ENCODE measurements around the gene FADS3. TPM values are rescaled to one million over a fixed set of nuclear protein-coding genes. Genes with fewer than 3 reads are reported as not detected.

Gene FADS3
- total and polyA plus RNA-seq, 12 donors = 54.9 to 217 (median 75.2) TPM

DNA sequence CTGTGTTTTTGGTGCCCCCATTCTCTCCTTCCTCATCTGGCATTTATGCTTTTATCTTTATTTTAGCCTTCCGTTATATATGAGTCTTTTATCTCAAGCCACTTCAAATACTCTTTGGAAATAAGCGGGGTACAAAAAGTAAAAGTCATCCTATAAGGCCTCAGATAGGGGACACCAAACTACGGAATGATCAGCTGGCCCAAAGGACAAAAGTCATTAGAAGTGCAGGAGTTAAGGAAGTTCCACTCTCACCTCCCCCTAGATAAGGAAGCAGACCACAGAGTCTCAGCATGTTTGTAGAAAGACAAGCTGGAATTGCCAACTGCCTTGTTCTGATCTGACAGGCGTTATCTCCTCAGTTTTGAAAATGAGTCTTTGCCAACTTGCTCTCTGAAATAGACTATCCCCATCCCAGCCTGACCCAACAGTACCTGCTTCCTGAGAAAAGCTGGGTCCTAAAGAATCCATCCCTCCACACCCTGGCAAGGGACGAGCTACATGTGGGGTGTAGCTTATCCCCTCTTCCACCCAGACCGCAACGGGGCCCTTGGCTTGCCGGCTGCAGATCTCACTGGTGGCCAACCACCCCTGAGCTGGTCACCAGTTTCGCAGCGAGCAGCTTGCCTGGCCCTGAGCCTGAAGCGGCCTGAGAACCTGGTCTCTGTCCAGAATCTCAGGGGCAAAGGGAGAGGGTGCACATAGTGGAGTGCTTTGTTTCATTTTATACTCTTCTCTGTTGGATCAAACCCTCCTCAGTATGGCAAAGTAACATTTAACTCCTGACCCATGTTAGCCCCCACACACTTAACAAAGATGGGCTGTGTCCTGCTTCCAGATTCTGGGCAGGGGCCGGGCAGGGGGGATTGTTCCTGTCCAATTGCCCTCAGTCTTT, 49.5 kb downstream of the FADS3 start:
- Histone ChIP-seq H3K9me3 (no peaks in the 10 kb centered on the region), H3K27ac (peak overlapping the region in 8 of 10 donors; percentile 13 to 73 (median 59)), H3K36me3 (peaks cover 0 to 81% (median 17%) of the 10 kb centered on the region in 9 donors), H3K4me1 (peaks cover 0 to 16% (median 5%) of the 10 kb centered on the region in 9 donors), H3K4me3 (no peak overlapping the region), H3K27me3 (no peaks in the 10 kb centered on the region)
- DNase-seq (peak; percentile 41 to 47), ATAC-seq (peak; percentile 31 to 82 (median 62))
- intact Hi-C loops (cut with DNase I) = loop anchor here in 1 of 10 donors (1.0 kb wide), 1 partner anchor 18 kb away; no protein-coding TSS in a partner anchor
- 45 to 62% methylated on average over 12 of the region's 12 CpGs for WGBS, 2 donors
- TF ChIP-seq, protein P1, sequence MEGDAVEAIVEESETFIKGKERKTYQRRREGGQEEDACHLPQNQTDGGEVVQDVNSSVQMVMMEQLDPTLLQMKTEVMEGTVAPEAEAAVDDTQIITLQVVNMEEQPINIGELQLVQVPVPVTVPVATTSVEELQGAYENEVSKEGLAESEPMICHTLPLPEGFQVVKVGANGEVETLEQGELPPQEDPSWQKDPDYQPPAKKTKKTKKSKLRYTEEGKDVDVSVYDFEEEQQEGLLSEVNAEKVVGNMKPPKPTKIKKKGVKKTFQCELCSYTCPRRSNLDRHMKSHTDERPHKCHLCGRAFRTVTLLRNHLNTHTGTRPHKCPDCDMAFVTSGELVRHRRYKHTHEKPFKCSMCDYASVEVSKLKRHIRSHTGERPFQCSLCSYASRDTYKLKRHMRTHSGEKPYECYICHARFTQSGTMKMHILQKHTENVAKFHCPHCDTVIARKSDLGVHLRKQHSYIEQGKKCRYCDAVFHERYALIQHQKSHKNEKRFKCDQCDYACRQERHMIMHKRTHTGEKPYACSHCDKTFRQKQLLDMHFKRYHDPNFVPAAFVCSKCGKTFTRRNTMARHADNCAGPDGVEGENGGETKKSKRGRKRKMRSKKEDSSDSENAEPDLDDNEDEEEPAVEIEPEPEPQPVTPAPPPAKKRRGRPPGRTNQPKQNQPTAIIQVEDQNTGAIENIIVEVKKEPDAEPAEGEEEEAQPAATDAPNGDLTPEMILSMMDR (IDR thresholded peaks at IDR 0.05) = no peak

DNA sequence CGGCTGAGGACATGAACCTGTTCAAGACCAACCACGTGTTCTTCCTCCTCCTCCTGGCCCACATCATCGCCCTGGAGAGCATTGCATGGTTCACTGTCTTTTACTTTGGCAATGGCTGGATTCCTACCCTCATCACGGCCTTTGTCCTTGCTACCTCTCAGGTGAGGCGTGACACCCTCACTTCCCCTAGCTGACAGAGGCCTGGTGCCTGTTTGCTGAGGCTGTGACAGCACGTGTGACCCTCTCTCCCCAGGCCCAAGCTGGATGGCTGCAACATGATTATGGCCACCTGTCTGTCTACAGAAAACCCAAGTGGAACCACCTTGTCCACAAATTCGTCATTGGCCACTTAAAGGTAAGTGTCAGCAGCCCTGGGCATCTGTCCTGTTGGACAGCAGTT, 51.0 kb downstream of the FADS3 start:
- Histone ChIP-seq H3K9me3 (no peaks in the 10 kb centered on the region), H3K27ac (no peak overlapping the region), H3K4me3 (no peak overlapping the region), H3K36me3 (peaks cover 0 to 78% (median 17%) of the 10 kb centered on the region in 9 donors), H3K27me3 (no peaks in the 10 kb centered on the region), H3K4me1 (peaks cover 0 to 22% (median 10%) of the 10 kb centered on the region in 9 donors)
- no peak for ATAC-seq
- DNase-seq = no peak
- intact Hi-C loops (cut with DNase I) = no loop called here
- 96 to 97% methylated on average over 7 of the region's 7 CpGs for WGBS, 2 donors
- TF ChIP-seq, protein P1 (IDR thresholded peaks at IDR 0.05) = no peak

GRCh38 chr11:61839742-61840141, 51.6 kb downstream of the FADS3 start:
- H3K9me3 ChIP-seq = no peaks in the 10 kb centered on the region
- H3K27ac ChIP-seq = no peak overlapping the region
- WGBS, 2 donors = 97 to 99% methylated on average over 2 of the region's 2 CpGs
- H3K4me3 ChIP-seq = no peak overlapping the region
- DNase-seq (no peak), ATAC-seq (no peak)
- TF ChIP-seq, protein P1 (IDR thresholded peaks at IDR 0.05) = no peak
- no peaks in the 10 kb centered on the region for H3K27me3 ChIP-seq
- intact Hi-C loops (cut with DNase I) = no loop called here
- H3K36me3 ChIP-seq = peaks cover 0 to 72% (median 17%) of the 10 kb centered on the region in 9 donors
- peaks cover under 1 to 29% (median 17%) of the 10 kb centered on the region in 9 donors for H3K4me1 ChIP-seq

DNA sequence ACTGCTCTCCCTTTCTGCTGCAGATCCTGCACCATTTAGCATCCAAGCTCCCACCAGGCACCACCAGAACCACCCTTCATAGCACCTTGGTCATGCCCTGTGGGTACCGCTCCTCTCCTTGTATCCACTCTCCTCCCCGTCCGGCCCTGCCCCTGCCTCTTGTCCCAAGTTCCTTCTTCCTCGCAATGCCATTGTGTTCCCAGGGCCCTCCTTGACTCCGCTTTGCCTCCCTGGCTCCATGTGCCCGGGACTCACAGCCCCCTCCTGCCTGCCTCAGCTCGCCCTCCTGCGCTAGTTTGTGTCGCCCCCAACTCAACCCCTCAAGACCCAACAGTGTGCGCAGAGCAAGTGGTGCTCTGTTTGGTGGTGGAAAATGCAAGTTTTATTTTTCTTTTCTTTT, 52.4 kb downstream of the FADS3 start:
- intact Hi-C loops (cut with DNase I) = no loop called here
- 88 to 93% methylated on average over 10 of the region's 10 CpGs for WGBS, 2 donors
- no peak overlapping the region for H3K4me3 ChIP-seq
- H3K9me3 ChIP-seq = no peaks in the 10 kb centered on the region
- peaks cover 2 to 37% (median 25%) of the 10 kb centered on the region in 9 donors for H3K4me1 ChIP-seq
- peaks cover 0 to 63% (median 12%) of the 10 kb centered on the region in 9 donors for H3K36me3 ChIP-seq
- ATAC-seq (no peak), DNase-seq (no peak)
- TF ChIP-seq, protein P1 (IDR thresholded peaks at IDR 0.05) = no peak
- H3K27ac ChIP-seq = no peak overlapping the region
- no peaks in the 10 kb centered on the region for H3K27me3 ChIP-seq
